Mesodermal cell (in vitro differentiated cells): Measurements from ENCODE around the gene SP110.

Source experiments
- H3K27ac ChIP-seq: 2 replicates; pipeline ENCODE4 v1.7.0; 2013; ENCODE audit warnings: mild to moderate bottlenecking, low read depth, low read length, moderate library complexity; ENCODE audit not compliant: severe bottlenecking
- H3K36me3 ChIP-seq: 2 replicates; pipeline ENCODE4 v1.7.1; 2013; ENCODE audit warnings: mild to moderate bottlenecking, low read length, moderate library complexity; ENCODE audit not compliant: control insufficient read depth, insufficient read depth
- H3K4me1 ChIP-seq: one replicate; pipeline ENCODE4 v1.7.1; 2013; ENCODE audit warnings: mild to moderate bottlenecking, low read length; ENCODE audit not compliant: insufficient read depth, control insufficient read depth, poor library complexity, severe bottlenecking
- H3K4me3 ChIP-seq: 2 replicates; pipeline ENCODE4 v1.7.0; 2013; ENCODE audit warnings: low read length, control low read depth, mild to moderate bottlenecking; ENCODE audit not compliant: insufficient read depth, poor library complexity, severe bottlenecking; ENCODE audit errors: extremely low read depth
- H3K9me3 ChIP-seq: 2 replicates; pipeline ENCODE4 v1.7.1; 2013; ENCODE audit warnings: mild to moderate bottlenecking, low read length, moderate library complexity; ENCODE audit not compliant: control insufficient read depth
- WGBS, 2 experiments: methylation state at CpG; one replicate each; pipeline ENCODE4 v1.1.5; 2013; ENCODE audit warnings: missing lambda C conversion rate in 2 of 2; ENCODE audit not compliant: insufficient coverage in 2 of 2; 5-methylcytosine and 5-hydroxymethylcytosine counted together

SP110 gene

DNA sequence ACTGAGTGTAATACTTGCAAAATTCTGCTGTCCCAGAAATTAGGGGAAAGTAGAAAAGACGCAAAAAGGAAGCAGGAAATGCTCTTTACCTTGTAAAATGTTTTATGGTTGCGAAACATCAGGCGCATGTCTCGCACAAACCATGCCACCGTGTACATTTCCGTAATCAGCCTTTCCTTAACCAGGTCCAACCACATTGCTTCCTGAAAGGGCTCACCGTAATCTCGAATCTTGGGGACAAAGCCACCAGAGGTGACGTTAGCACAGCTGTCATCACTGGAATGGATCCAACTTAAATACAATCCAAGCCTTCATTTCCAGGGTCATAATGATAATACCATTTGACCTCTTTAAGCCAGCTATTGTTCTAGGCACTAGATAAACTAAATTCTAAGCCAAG is 49.3 kb downstream of the SP110 start:
- H3K27ac ChIP-seq, result no peak overlapping the region
- no peak overlapping the region for H3K4me3 ChIP-seq
- H3K36me3 ChIP-seq, result no peaks in the 10 kb centered on the region
- no peaks in the 10 kb centered on the region for H3K9me3 ChIP-seq
- H3K4me1 ChIP-seq, result no peaks in the 10 kb centered on the region
- WGBS, 2 experiments, result 89 to 97% methylated on average over 9 of the region's 9 CpGs

GRCh38 chr2:230166557-230167170 is 53.1 kb downstream of the SP110 start:
- Histone ChIP-seq H3K4me3 (no peak overlapping the region), H3K4me1 (no peaks in the 10 kb centered on the region), H3K27ac (no peak overlapping the region), H3K9me3 (no peaks in the 10 kb centered on the region), H3K36me3 (no peaks in the 10 kb centered on the region)
- 80% methylated on average over 1 of the region's 2 CpGs; no CpG with 5 or more reads in 1 of the 2 experiments for WGBS, 2 experiments

DNA sequence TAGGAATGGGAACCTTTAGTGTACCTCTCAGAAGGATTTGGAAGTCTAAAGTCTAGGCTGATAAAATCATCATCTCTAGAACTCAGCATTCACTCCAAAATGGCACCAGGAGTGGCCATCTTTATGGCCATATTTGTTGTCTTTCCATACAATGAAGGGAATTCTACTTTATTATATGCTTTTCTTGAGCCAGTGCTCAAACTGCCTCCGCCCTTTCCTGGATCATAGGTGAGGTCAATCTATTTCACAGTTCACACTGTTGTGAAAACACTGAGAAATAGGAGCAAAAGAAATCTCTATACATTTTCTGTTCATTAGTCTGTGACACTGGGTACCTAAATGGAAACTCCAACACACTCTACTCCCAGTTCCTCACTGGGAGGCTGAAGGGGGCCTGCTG is 55.6 kb downstream of the SP110 start:
- H3K36me3 ChIP-seq, result no peaks in the 10 kb centered on the region
- H3K4me3 ChIP-seq, result no peak overlapping the region
- no peaks in the 10 kb centered on the region for H3K4me1 ChIP-seq
- H3K9me3 ChIP-seq, result no peaks in the 10 kb centered on the region
- no CpG with 5 or more reads among the region's 1 CpG for WGBS, 2 experiments
- H3K27ac ChIP-seq, result no peak overlapping the region

- Histone ChIP-seq H3K36me3 (no peaks in the 10 kb centered on the region), H3K9me3 (no peaks in the 10 kb centered on the region), H3K4me1 (no peaks in the 10 kb centered on the region), H3K4me3 (no peak overlapping the region), H3K27ac (no peak overlapping the region)
- WGBS, 2 experiments, result 86 to 92% methylated on average over 3 to 4 of the region's 5 CpGs
These were observed 56.8 kb downstream of the SP110 start for GRCh38 chr2:230162981-230163380.

- no peak overlapping the region for H3K27ac ChIP-seq
- no peaks in the 10 kb centered on the region for H3K36me3 ChIP-seq
- 79 to 91% methylated on average over 5 to 6 of the region's 6 CpGs for WGBS, 2 experiments
- no peak overlapping the region for H3K4me3 ChIP-seq
- H3K4me1 ChIP-seq, result no peaks in the 10 kb centered on the region
- no peaks in the 10 kb centered on the region for H3K9me3 ChIP-seq
These were observed 58.6 kb downstream of the SP110 start for GRCh38 chr2:230161184-230161583.

DNA sequence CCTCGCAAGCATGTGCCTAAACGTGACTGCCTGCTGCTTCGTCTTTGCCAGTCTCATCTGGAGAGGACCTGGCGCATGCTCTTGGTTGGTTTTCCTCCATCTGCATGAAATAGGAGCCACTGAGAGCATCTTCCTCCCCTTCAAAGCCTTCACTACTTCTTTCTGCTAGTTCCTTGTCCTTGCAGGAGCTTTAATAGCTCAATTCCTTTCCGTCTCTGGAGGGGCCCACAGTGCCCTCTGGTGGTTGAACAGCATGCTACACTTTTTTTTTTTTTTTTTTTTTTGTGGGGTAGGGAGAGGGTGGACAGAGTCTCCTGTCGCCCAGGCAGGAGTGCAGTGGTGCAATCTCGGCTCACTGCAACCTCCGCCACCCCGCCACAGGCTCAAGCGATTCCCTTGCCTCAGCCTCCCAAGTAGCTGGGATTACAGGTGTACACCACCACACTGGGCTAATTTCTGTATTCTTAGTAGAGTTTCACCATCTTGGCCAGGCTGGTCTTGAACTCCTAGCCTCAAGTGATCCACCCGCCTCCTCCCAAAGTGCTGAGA is 59.6 kb downstream of the SP110 start:
- H3K4me3 ChIP-seq, result no peak overlapping the region
- no peak overlapping the region for H3K27ac ChIP-seq
- WGBS, 2 experiments, result 70 to 74% methylated on average over 6 to 10 of the region's 11 CpGs
- H3K36me3 ChIP-seq, result no peaks in the 10 kb centered on the region
- no peaks in the 10 kb centered on the region for H3K4me1 ChIP-seq
- no peaks in the 10 kb centered on the region for H3K9me3 ChIP-seq

GRCh38 chr2:230158468-230158867 is 61.3 kb downstream of the SP110 start:
- Histone ChIP-seq H3K4me1 (no peaks in the 10 kb centered on the region), H3K36me3 (no peaks in the 10 kb centered on the region), H3K27ac (no peak overlapping the region), H3K9me3 (no peaks in the 10 kb centered on the region), H3K4me3 (no peak overlapping the region)
- 94% methylated on average over 5 of the region's 5 CpGs; no CpG with 5 or more reads in 1 of the 2 experiments for WGBS, 2 experiments

DNA sequence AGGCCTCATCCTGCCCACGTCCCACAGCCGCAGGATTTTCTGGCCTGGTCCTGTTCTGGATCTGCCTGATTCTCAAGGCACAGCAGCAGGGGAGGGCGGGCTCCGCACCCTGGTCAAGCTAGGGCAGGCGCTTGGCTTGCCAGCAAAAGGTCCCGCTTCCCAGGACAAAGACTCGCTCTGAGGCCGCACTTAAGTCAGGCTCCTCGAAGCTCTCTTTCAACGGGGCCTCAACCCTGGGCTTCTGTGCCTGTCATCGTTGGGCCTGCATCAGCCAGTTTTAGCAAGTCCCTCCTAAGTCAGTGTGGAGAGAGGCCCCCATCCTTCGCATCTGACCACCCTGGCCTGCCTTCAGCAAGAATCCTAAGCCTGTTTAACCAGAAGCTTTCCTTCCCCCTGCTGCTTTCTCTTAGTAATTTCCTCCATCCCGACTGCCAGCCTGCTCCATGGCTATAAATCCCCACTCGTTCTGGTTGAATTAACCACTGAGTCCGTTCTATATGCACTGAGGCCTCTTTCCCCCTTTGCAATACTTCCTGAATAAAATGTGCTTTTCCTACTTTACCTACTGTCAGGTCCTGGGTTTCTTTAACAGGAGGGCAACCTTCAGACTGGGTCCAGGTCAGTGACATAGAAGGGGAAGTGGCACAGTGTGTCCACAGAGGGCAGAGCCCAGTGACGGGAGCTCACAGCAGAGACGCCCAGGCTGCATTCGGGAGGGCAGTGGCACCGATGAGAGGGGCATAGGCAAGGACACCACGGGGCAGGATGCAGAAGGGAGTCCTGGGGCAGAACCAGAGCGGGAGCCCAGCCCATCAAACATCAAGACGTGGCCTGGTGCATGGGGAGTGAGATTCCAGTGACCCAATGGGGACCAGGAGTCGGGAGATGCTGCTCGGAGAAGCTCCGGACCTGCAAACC is 62.7 kb downstream of the SP110 start:
- 87 to 90% methylated on average over 22 of the region's 25 CpGs for WGBS, 2 experiments
- no peaks in the 10 kb centered on the region for H3K4me1 ChIP-seq
- no peak overlapping the region for H3K27ac ChIP-seq
- no peaks in the 10 kb centered on the region for H3K36me3 ChIP-seq
- peaks cover 4% of the 10 kb centered on the region for H3K9me3 ChIP-seq
- no peak overlapping the region for H3K4me3 ChIP-seq

DNA sequence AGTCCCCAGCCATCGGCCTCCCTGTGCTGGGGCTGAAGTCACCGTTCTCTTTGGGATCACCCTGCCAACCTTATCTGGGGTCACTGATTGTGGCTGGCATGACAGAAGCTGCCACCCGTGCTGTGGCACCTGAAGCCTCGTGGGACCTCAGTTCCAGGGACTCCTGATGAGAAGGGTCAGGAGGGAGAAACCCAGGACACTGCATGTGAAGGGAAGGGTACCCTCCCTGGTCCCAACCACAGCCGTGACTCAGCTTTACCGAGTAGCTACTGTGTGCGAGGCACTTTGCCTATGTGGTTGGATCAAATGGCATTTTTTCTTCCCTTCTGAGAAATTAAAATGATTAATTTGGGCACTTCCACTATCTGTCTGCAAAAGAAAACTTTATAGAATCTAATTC is 64.4 kb downstream of the SP110 start:
- H3K27ac ChIP-seq, result no peak overlapping the region
- peaks cover 8% of the 10 kb centered on the region for H3K9me3 ChIP-seq
- 77 to 80% methylated on average over 7 of the region's 7 CpGs for WGBS, 2 experiments
- no peaks in the 10 kb centered on the region for H3K36me3 ChIP-seq
- no peak overlapping the region for H3K4me3 ChIP-seq
- no peaks in the 10 kb centered on the region for H3K4me1 ChIP-seq

DNA sequence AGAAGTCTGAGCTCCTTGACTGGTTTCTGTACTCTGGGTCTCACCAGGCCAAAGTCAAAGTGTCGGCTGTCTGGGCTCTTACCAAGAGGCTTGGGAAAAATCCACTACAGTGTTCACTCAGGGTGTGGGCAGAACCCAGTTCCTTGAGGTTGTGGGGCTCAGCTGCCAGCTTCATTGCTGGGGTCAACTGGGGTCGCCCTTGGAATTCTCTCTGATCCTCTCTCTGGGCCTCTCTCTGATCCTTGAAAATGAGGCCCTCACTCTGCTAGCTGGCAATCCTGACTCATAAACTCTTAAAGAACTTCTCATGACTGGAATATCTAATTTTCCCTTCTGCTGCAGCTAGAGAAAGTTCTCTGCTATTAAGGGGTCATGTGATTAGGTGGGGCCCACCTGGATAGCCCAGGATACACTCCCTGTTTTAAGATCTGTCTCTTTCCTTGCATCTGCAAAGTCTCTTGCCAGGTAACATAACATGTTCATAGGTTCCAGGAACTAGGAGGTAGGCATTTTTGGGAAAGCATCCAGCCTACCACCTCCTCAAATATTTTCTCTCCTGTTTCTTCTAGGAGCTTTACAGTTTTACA is 66.3 kb downstream of the SP110 start:
- H3K4me1 ChIP-seq, result no peaks in the 10 kb centered on the region
- no peak overlapping the region for H3K4me3 ChIP-seq
- no peaks in the 10 kb centered on the region for H3K36me3 ChIP-seq
- 38 to 42% methylated on average over 2 of the region's 2 CpGs for WGBS, 2 experiments
- H3K9me3 ChIP-seq, result peaks cover 8% of the 10 kb centered on the region
- no peak overlapping the region for H3K27ac ChIP-seq
